ENCODE data around the gene PRKCH. TPM values are rescaled to one million over a fixed set of nuclear protein-coding genes. Genes with fewer than 3 reads are reported as not detected.

Gene PRKCH
- total and polyA plus RNA-seq, 2 of the 13 experiments (the other 11 are each of a cell fraction or from before 2014, with no cell fraction given) = 0.48 to 1.3 TPM

DNA sequence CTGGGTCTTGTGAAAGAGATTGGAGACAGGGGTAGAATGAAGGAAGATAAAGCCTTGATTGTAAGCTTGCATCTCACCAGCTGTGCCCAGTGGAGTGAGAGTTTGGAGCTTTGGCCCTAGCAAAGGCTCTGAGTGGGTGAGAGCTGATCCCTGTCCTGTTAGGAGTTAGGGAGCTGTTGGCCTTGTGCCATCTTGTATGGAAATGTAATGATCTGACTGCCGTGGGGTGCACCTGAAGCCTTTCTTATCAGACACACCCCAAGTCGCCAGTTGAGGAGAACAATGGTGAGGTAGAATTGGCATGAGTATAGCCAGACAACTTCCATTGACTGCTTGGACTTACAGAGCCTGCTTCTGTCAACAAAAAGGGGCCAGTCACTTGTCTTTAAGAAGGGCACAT lies 130.1 kb downstream of the PRKCH start:
- in situ Hi-C loops (cut with HindIII; ENCODE audit: extremely low pct_ligation_motif_present, low pct_unique_long_range_greater_than_20kb) (loop anchor here (10.0 kb wide), 1 partner anchor 673 kb away; no protein-coding TSS in a partner anchor), intact Hi-C loops (cut with micrococcal nuclease; ENCODE audit: unreplicated experiment) (no loop called here)
- TF ChIP-seq ZNF605 (CRISPR knock-in tag; IDR thresholded peaks at IDR 0.05) (no peak), ZNF501 (CRISPR knock-in tag; IDR thresholded peaks at IDR 0.05) (no peak), ZNF674 (CRISPR knock-in tag; IDR thresholded peaks at IDR 0.05; ENCODE audit: low read depth) (no peak), JUND (CRISPR knock-in tag; IDR thresholded peaks at IDR 0.05) (no peak), NCOA1 (CRISPR knock-in tag; IDR thresholded peaks at IDR 0.05) (no peak), RNF2 (conservative IDR thresholded peaks at IDR 0.05; ENCODE audit: low read depth) (no peak), KDM6A (CRISPR knock-in tag; IDR thresholded peaks at IDR 0.05; ENCODE audit: low read depth) (no peak), SRSF1 (optimal IDR thresholded peaks at IDR 0.05; ENCODE audit: low read depth, low read length) (no peak), ARNTL (CRISPR knock-in tag; IDR thresholded peaks at IDR 0.05) (no peak)
- TF ChIP-seq, protein P1, sequence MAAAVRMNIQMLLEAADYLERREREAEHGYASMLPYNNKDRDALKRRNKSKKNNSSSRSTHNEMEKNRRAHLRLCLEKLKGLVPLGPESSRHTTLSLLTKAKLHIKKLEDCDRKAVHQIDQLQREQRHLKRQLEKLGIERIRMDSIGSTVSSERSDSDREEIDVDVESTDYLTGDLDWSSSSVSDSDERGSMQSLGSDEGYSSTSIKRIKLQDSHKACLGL (CRISPR knock-in tag; IDR thresholded peaks at IDR 0.05) = no peak
- TF ChIP-seq, protein P2, sequence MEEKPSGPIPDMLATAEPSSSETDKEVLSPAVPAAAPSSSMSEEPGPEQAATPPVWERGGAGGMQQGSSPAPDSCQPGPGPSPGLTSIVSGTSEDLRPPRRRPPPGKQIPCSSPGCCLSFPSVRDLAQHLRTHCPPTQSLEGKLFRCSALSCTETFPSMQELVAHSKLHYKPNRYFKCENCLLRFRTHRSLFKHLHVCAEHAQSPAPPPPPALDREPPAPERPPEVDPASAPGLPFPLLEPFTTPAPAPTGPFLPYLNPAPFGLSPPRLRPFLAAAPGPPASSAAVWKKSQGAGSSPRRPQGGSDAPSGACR (CRISPR knock-in tag; IDR thresholded peaks at IDR 0.05) = no peak
- TF ChIP-seq, protein P3, sequence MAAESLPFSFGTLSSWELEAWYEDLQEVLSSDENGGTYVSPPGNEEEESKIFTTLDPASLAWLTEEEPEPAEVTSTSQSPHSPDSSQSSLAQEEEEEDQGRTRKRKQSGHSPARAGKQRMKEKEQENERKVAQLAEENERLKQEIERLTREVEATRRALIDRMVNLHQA (CRISPR knock-in tag; IDR thresholded peaks at IDR 0.05) = no peak
- no peak overlapping the region for H3K4me3 ChIP-seq (replicated peaks in 1 of 3; ENCODE audit: insufficient read depth in 1 of 3, low read depth in 2 of 3, low read length in 3 of 3)
- H2AFZ ChIP-seq (ENCODE audit: low read length) = no peak overlapping the region
- H3K9me3 ChIP-seq (ENCODE audit: low read length) = no peaks in the 10 kb centered on the region
- 0% methylated on average over 2 of the region's 2 CpGs for WGBS (ENCODE audit: low lambda C conversion rate)
- H3K36me3 ChIP-seq (replicated peaks in 1 of 2; ENCODE audit: control insufficient read depth in 1 of 2, insufficient read depth in 2 of 2, low read length in 2 of 2) = no peaks in the 10 kb centered on the region
- no peak overlapping the region for H3K4me2 ChIP-seq (ENCODE audit: low read depth, low read length)
- no TSS peak for BruUV-seq (replicated peaks)
- no peaks in the 10 kb centered on the region for H3K79me2 ChIP-seq (ENCODE audit: insufficient read depth, low read length)
- no peak overlapping the region for H3K9ac ChIP-seq (ENCODE audit: insufficient read depth, low read depth, low read length)
- POLR2A ChIA-PET = no interaction called here
- ATAC-seq (no peak), FAIRE-seq (no peak), DNase-seq (ENCODE audit: low spot score) (no peak)
- H3K4me1 ChIP-seq (ENCODE audit: insufficient read depth, low read length) = no peaks in the 10 kb centered on the region
- CTCF ChIA-PET (ENCODE audit: low intra/inter-chr PET ratio, low total read pairs) = no interaction called here
- H3K27ac ChIP-seq (ENCODE audit: extremely low read length, insufficient read depth, low read length) = no peak overlapping the region
- no peaks in the 10 kb centered on the region for H4K20me1 ChIP-seq (ENCODE audit: insufficient read depth, low read length)
- no peaks in the 10 kb centered on the region; a peak in 3 of 5 replicates for H3K27me3 ChIP-seq (ENCODE audit: control insufficient read depth in 1 of 2, insufficient read depth in 2 of 2, low read length in 2 of 2)
